HEK293 (cell line): ENCODE results near the gene GNB4.
A peak's percentile ranks its signal among the peaks of the same experiment; 100 is the strongest.

ENCODE experiments used
- CTCF ChIA-PET: fragments of 350-600 bp; formaldehyde crosslinking; extraction: SDS; loops from one replicate; lab custom pipeline; 2021; ENCODE audit warnings: antibody characterized with exemption; lab: Yijun Ruan, JAX
- POLR2A ChIA-PET: fragments of 300-600 bp; formaldehyde crosslinking; extraction: SDS; loops from one replicate; lab custom pipeline; 2020; ENCODE audit warnings: antibody characterized with exemption, inconsistent platforms; lab: Yijun Ruan, JAX
- H3K27ac ChIP-seq: fragments of 200-500 bp; sonication (Bioruptor generic); 2 replicates; pipeline ENCODE4 v1.5.1; 2014; ENCODE audit warnings: low read depth, low read length, control low read depth, inconsistent platforms; ENCODE audit errors: extremely low read depth
- H3K36me3 ChIP-seq, 2 experiments: fragments of 200-500 bp in 1 of 2; sonication (Bioruptor generic) in 1 of 2; 1 replicate in 1 of 2; 2 replicates in 1 of 2; pipeline ENCODE4 v1.5.1; 2014 to 2017; ENCODE audit warnings: inconsistent platforms in 2 of 2, low read length in 2 of 2; ENCODE audit not compliant: control insufficient read depth in 2 of 2, insufficient read depth in 1 of 2
- H3K4me1 ChIP-seq: fragments of 200-500 bp; sonication (Bioruptor generic); 2 replicates; pipeline ENCODE4 v1.5.1; 2014; ENCODE audit warnings: mild to moderate bottlenecking, low read length, inconsistent platforms; ENCODE audit not compliant: control insufficient read depth, insufficient read depth
- H3K4me3 ChIP-seq: 2 replicates; pipeline ENCODE4 v1.5.1; 2011; ENCODE audit warnings: low read depth, mild to moderate bottlenecking, control low read depth, low read length, moderate library complexity
- H3K9me3 ChIP-seq: fragments of 200-500 bp; sonication (Bioruptor generic); 2 replicates; pipeline ENCODE4 v1.5.1; 2014; ENCODE audit warnings: low read depth, low read length, inconsistent platforms; ENCODE audit not compliant: control insufficient read depth, insufficient read depth
- GLIS2 ChIP-seq: fragments of 450-650 bp; formaldehyde crosslinking; IDR thresholded peaks from 2 replicates; pipeline ENCODE4 v1.5.1; 2016; ENCODE audit warnings: missing biosample characterization, missing genetic modification characterization
- SALL2 ChIP-seq: fragments of 450-650 bp; formaldehyde crosslinking; IDR thresholded peaks from 2 replicates; pipeline ENCODE4 v1.5.0; 2017; ENCODE audit warnings: missing biosample characterization, mild to moderate bottlenecking, missing genetic modification characterization, borderline replicate concordance
- TCF7L2 ChIP-seq: IDR thresholded peaks from 2 replicates; pipeline ENCODE4 v1.6.1; 2011; ENCODE audit warnings: low read depth, mild to moderate bottlenecking, inconsistent platforms, low read length, moderate library complexity, borderline replicate concordance
- ZBTB44 ChIP-seq: fragments of 450-650 bp; IDR thresholded peaks from 2 replicates; pipeline ENCODE4 v1.5.1; 2018; ENCODE audit warnings: missing biosample characterization, mild to moderate bottlenecking, missing genetic modification characterization
- ZEB2 ChIP-seq: fragments of 450-650 bp; formaldehyde crosslinking; IDR thresholded peaks from 2 replicates; pipeline ENCODE4 v1.5.1; 2016; ENCODE audit warnings: missing biosample characterization, missing genetic modification characterization
- ZNF350 ChIP-seq: fragments of 450-650 bp; formaldehyde crosslinking; IDR thresholded peaks from 2 replicates; pipeline ENCODE4 v1.5.0; 2017; ENCODE audit warnings: missing biosample characterization, mild to moderate bottlenecking, missing genetic modification characterization
- ZNF362 ChIP-seq: fragments of 450-650 bp; formaldehyde crosslinking; IDR thresholded peaks from 2 replicates; pipeline ENCODE4 v1.5.1; 2016; ENCODE audit warnings: missing biosample characterization, missing genetic modification characterization
- ZNF391 ChIP-seq: fragments of 450-650 bp; formaldehyde crosslinking; IDR thresholded peaks from 2 replicates; pipeline ENCODE4 v1.5.1; 2016; ENCODE audit warnings: low read depth, missing biosample characterization, missing genetic modification characterization, borderline replicate concordance
- ZNF501 ChIP-seq: fragments of 450-650 bp; formaldehyde crosslinking; IDR thresholded peaks from 2 replicates; pipeline ENCODE4 v1.5.1; 2016; ENCODE audit warnings: missing biosample characterization, missing genetic modification characterization
- ZNF529 ChIP-seq: fragments of 450-650 bp; formaldehyde crosslinking; IDR thresholded peaks from 2 replicates; pipeline ENCODE4 v1.5.1; 2017; ENCODE audit warnings: missing genetic modification characterization, missing biosample characterization; ENCODE audit not compliant: insufficient replicate concordance
- ZNF558 ChIP-seq: fragments of 450-650 bp; formaldehyde crosslinking; IDR thresholded peaks from 2 replicates; pipeline ENCODE4 v1.5.1; 2016; ENCODE audit warnings: missing biosample characterization, missing genetic modification characterization
- ZNF560 ChIP-seq: fragments of 450-650 bp; formaldehyde crosslinking; IDR thresholded peaks from 2 replicates; pipeline ENCODE4 v1.5.1; 2017; ENCODE audit warnings: missing biosample characterization, missing genetic modification characterization, borderline replicate concordance
- ZNF571 ChIP-seq: fragments of 450-650 bp; formaldehyde crosslinking; IDR thresholded peaks from 2 replicates; pipeline ENCODE4 v1.5.0; 2017; ENCODE audit warnings: missing biosample characterization, missing genetic modification characterization
- ZNF654 ChIP-seq: fragments of 450-650 bp; formaldehyde crosslinking; IDR thresholded peaks from 2 replicates; pipeline ENCODE4 v1.5.1; 2016; ENCODE audit warnings: low read depth, missing biosample characterization, missing genetic modification characterization
- ZNF677 ChIP-seq: fragments of 450-650 bp; IDR thresholded peaks from 2 replicates; pipeline ENCODE4 v1.5.0; 2018; ENCODE audit warnings: missing biosample characterization, mild to moderate bottlenecking, missing genetic modification characterization, moderate library complexity
- ZNF791 ChIP-seq: fragments of 450-650 bp; formaldehyde crosslinking; IDR thresholded peaks from 2 replicates; pipeline ENCODE4 v1.5.1; 2016; ENCODE audit warnings: missing biosample characterization, missing genetic modification characterization
- ZNF837 ChIP-seq: fragments of 450-650 bp; formaldehyde crosslinking; IDR thresholded peaks from 2 replicates; pipeline ENCODE4 v1.5.1; 2016; ENCODE audit warnings: missing biosample characterization, missing genetic modification characterization
- TF ChIP-seq, protein P1 (sequence below): fragments of 450-650 bp; formaldehyde crosslinking; IDR thresholded peaks from 2 replicates; pipeline ENCODE4 v1.5.1; 2016; ENCODE audit warnings: missing biosample characterization, missing genetic modification characterization

GNB4 gene

DNA sequence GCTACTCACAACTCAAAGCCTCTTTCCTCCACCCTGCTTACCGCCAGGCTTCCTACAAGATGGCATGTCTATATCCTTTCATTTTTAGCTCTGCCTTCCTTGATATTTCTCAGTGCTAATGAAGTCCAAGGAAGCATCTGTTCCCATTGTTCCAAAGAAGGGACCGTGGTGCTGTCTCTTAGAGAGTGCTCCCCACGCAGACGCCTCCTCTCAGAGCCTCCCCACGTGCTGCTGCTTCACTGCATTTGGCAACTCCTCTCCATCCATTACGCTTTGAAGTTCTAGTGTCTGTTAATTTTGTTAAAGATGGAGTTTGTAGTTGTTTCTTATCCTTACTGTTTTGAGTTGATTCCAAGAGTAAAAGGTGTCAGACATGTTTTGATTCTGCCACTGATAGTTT is 26.2 kb downstream of the GNB4 start (continued):
- TF ChIP-seq, protein P1, sequence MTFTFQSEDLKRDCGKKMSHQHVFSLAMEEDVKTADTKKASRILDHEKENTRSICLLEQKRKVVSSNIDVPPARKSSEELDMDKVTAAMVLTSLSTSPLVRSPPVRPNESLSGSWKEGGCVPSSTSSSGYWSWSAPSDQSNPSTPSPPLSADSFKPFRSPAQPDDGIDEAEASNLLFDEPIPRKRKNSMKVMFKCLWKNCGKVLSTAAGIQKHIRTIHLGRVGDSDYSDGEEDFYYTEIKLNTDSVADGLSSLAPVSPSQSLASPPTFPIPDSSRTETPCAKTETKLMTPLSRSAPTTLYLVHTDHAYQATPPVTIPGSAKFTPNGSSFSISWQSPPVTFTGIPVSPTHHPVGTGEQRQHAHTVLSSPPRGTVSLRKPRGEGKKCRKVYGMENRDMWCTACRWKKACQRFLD (tag by site-specific recombination) = no peak
- TF ChIP-seq ZNF837 (tag by site-specific recombination) = no peak
- no peak for TF ChIP-seq ZNF571 (tag by site-specific recombination)
- no peak for TF ChIP-seq ZNF529 (tag by site-specific recombination)
- TF ChIP-seq ZNF558 (tag by site-specific recombination) = no peak
- no peak for TF ChIP-seq ZNF391 (tag by site-specific recombination)

DNA sequence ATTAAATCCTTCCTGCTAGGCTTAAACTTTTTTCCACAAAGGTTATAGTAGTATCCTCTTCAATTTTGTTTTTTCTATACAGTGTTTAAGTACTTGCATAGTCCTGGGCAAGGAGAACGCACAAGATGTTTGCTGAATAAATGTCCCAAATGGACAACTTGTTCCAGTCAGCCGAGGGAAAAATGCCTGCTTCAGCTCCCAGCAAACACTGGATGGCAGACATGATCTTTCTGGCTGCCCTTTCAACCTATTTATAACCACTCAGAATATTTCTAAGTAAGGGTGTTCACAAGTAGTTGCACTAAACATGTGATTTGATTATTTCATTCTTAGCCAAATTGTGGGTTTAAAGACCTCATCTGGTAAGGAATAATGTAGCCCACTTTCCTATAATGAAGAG is 29.8 kb downstream of the GNB4 start:
- Histone ChIP-seq H3K4me3 (no peak overlapping the region), H3K27ac (no peak overlapping the region), H3K36me3 (peaks cover 3 to 52% of the 10 kb centered on the region in 2 experiments; a peak in 2 of 3 replicates), H3K4me1 (no peaks in the 10 kb centered on the region), H3K9me3 (no peaks in the 10 kb centered on the region)
- TF ChIP-seq ZNF350 (tag by site-specific recombination) (no peak), ZNF654 (tag by site-specific recombination) (peak; percentile 14; the same call in 1 of the 2 replicates)
- ChIA-PET CTCF (no interaction called here), POLR2A (no interaction called here)

- Histone ChIP-seq H3K9me3 (no peaks in the 10 kb centered on the region), H3K36me3 (peaks cover 0 to 34% of the 10 kb centered on the region in 2 experiments; a peak in 2 of 3 replicates), H3K4me1 (no peaks in the 10 kb centered on the region), H3K4me3 (no peak overlapping the region), H3K27ac (no peak overlapping the region)
- ChIA-PET CTCF (interaction anchor here (0.8 kb wide), 1 partner anchor 18 kb away, joined by 4 read pairs; no protein-coding TSS in a partner anchor), POLR2A (no interaction called here)
- TF ChIP-seq ZNF362 (tag by site-specific recombination) (no peak), ZNF501 (tag by site-specific recombination) (no peak), ZEB2 (tag by site-specific recombination) (no peak), SALL2 (tag by site-specific recombination) (no peak), ZBTB44 (no peak), TCF7L2 (no peak), ZNF560 (tag by site-specific recombination) (no peak), ZNF677 (tag by site-specific recombination) (no peak), ZNF791 (no peak), GLIS2 (tag by site-specific recombination) (no peak)
- TF ChIP-seq, protein P1 (tag by site-specific recombination) = no peak
These were observed 32.7 kb downstream of the GNB4 start for GRCh38 chr3:179418610-179419009.
